GM12874 (cell line): Measurements from ENCODE around the gene BDKRB2.

Experiments used
- CTCF ChIP-seq: IDR thresholded peaks from 2 replicates; pipeline ENCODE4 v1.5.1; 2011; ENCODE audit warnings: low read depth, mild to moderate bottlenecking, control low read depth, low read length, moderate library complexity; ENCODE audit not compliant: insufficient read depth

BDKRB2 gene

DNA sequence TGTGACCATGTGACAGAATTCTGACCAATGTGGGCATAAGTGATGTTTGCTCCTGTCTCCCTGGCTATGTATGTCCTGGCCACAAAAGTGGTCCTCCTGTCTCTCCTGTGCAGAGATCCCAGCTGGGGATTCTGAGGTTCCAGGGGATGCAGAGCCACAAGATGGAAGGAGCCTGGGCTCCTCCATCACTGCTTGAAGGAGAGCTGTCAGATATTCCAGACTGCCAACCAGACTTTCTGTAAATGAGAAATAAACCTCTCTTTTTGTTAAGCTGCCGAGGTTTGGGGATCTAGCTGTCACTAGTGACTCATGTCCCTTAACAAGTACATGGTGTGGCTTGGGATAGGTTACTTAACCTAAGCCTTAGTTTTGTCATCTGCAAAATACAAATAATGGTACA, 73.3 kb downstream of the BDKRB2 start:
- TF ChIP-seq CTCF: no peak

DNA sequence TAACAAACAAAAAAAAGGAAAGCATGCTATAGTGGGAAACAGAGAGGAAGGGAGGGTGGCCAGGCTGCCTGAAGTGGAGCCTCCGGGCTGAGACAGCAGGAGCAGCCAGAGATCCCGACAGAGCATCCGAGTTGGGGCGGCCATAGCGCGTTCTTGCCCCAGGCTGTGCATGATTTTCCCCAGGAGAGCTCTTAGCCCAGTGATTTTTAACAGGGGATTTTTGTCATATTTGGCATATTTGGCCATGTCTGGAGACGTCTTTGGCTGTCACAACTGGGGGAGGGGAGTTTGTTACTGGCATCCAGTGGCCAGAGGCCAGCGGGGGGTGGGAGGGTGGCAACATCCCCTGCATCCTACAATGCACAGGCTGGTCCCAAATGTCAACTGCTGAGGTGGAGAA, 74.9 kb downstream of the BDKRB2 start:
- no peak for TF ChIP-seq CTCF

- no peak for TF ChIP-seq CTCF
These were observed 75.5 kb downstream of the BDKRB2 start for GRCh38 chr14:96280104-96280503.

GRCh38 chr14:96281486-96281885, 76.8 kb downstream of the BDKRB2 start:
- no peak for TF ChIP-seq CTCF

GRCh38 chr14:96284008-96284407, 79.4 kb downstream of the BDKRB2 start:
- TF ChIP-seq CTCF: no peak

GRCh38 chr14:96284430-96284829, 79.8 kb downstream of the BDKRB2 start:
- TF ChIP-seq CTCF: no peak

- no peak for TF ChIP-seq CTCF
These were observed 81.0 kb downstream of the BDKRB2 start for GRCh38 chr14:96285667-96286066.

- TF ChIP-seq CTCF: no peak
These were observed 81.6 kb downstream of the BDKRB2 start for GRCh38 chr14:96286251-96286650.
